ENCODE measurements around the gene SRRT.
"Not testable (repeated sequence)": the region's sequence is repeated elsewhere in the genome, so short reads cannot be mapped to it uniquely, and the experiment has no call there.

The SRRT gene

DNA sequence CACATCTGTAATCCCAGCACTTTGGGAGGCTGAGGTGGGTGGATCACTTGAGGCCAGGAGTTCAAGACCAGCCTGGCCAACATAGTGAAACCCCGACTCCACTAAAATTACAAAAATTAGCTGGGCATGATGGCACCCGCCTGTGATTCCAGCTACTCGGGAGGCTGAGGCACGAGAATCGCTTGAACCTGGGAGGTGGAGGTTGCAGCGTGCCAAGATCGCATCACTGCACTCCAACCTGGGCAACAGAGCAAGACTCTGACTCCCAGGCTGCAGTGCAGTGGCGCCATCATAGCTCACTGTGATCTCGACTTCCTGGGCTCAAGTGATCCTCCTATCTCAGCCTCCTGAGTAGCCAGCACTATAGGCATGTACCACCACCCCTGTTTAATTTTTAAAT is 20.0 kb upstream of the SRRT start:
- not testable (repeated sequence) for DNase-seq (ENCODE audit: low read depth in 1 of 2, low spot score in 1 of 2)

DNA sequence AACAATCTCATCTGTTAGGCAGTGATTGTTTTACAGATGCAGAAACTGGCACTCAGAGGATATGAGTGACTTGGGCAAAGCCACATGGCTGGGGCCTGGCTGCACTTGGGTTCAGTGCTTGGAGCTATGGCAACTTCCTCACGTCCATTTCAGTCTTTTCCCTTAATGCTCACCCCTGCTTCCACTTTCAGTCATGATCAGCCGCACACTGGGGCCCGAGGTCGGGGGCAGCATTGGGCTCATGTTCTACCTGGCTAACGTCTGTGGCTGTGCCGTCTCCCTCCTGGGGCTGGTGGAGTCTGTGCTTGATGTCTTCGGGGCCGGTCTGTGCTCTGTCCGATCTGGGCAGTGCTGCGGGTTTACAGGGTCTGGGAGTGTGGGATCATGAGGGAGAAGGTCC is 19.4 kb upstream of the SRRT start:
- DNase-seq (ENCODE audit: low read depth in 1 of 2, low spot score in 1 of 2), result no peak

DNA sequence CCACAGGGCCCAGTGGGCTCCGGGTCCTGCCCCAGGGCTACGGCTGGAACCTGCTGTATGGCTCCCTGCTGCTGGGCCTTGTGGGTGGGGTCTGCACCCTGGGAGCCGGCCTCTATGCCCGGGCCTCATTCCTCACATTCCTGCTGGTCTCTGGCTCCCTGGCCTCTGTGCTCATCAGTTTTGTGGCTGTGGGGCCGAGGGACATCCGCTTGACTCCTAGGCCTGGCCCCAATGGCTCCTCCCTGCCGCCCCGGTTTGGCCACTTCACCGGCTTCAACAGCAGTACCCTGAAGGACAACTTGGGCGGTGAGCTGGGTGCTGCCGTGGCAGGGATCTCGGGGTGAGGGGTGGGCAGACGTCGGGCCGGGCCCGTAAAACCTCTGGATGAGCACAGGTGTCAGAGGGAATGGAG is 18.0 kb upstream of the SRRT start:
- no peak for DNase-seq (ENCODE audit: low read depth in 1 of 2, low spot score in 1 of 2)

DNA sequence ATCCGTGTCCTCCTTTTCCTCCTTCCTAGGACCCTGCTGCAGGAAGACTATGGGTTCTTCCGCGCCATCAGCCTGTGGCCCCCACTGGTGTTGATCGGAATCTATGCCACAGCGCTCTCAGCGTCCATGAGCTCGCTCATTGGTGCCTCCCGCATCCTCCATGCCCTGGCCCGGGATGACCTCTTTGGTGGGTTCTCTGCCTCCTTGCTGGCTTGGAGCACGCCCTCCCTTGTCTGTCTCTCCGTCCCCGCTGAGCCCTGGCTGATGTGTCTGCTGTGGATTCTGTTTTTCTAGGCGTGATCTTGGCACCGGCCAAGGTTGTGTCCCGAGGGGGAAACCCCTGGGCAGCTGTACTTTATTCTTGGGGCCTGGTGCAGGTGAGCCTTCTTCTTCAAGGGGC is 15.0 kb upstream of the SRRT start:
- DNase-seq (ENCODE audit: low read depth in 1 of 2, low spot score in 1 of 2), result no peak

DNA sequence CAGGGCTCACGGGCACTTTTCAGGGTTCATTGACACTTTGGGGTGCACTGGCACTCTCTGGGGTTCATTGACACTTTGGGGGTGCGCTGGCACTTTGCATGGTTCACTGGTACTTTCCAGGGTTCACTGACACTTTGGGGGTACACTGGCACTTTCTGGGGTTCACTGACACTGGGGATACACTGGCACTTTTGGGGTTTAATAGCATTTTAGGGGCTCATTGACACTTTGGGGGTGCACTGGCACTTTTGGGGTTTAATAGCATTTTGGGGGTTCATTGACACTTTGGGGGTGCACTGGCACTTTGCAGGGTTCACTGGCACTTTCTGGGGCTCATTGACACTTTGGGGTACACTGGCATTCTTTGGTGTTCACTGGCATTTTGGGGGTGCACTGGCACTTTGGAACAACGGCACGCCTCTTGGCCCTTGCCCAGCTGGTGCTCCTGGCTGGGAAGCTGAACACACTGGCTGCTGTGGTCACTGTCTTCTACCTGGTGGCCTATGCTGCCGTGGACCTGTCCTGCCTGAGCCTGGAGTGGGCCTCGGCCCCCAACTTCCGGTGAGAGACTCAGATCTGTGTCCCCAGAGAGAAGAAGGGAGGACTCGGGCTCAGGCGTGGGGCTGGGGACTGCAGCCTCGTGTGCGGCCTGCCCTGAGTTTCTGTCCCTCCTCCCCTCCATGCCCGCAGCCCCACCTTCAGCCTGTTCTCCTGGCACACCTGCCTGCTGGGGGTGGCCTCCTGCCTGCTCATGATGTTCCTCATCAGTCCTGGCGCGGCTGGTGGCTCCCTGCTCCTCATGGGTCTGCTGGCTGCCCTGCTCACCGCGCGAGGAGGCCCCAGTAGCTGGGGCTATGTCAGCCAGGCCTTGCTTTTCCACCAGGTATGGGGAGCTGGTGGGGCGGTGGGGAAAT is 13.9 kb upstream of the SRRT start:
- no peak for DNase-seq (ENCODE audit: low read depth in 1 of 2, low spot score in 1 of 2)

DNA sequence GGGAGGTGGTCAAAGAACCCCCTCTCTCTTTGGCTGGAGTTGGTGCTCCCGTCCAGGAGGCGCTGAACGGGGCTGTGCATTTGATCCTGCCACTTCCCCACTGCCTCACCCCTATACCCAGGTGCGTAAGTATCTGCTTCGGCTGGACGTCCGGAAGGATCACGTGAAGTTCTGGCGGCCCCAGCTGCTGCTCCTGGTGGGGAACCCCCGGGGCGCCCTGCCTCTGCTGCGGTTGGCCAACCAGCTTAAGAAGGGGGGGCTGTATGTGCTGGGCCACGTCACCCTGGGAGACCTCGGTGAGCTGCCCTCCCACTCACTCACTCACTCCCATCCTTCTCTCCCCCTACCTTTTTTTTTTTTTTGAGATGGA is 13.3 kb upstream of the SRRT start:
- DNase-seq (ENCODE audit: low read depth in 1 of 2, low spot score in 1 of 2), result no peak

DNA sequence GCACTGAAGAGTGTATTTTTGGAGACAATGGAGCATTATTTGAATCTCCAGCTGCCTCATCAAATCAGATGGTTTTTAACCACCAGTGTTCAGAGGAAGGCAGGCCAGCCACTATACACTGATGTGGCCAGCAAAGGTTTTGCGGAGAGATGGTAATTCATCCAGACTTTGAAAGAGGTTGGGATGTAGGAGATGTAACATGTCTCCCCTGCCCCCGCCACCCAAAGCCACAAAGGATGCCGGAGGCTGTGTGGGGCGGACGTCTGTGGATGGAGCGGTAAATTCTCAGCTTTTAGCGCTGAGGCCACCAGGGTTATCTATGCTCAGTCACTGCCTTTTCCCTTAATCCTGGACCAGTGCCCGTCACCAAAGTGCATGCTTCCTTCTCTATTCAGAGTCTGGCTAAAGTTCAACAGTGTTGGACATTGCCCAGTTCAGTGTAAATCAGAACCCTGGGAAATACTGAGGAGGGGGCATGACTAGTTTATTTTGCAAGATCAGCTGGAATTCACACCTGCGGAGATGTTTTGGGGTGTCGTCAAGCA is 11.4 kb upstream of the SRRT start:
- no peak for DNase-seq (ENCODE audit: low read depth in 1 of 2, low spot score in 1 of 2)

DNA sequence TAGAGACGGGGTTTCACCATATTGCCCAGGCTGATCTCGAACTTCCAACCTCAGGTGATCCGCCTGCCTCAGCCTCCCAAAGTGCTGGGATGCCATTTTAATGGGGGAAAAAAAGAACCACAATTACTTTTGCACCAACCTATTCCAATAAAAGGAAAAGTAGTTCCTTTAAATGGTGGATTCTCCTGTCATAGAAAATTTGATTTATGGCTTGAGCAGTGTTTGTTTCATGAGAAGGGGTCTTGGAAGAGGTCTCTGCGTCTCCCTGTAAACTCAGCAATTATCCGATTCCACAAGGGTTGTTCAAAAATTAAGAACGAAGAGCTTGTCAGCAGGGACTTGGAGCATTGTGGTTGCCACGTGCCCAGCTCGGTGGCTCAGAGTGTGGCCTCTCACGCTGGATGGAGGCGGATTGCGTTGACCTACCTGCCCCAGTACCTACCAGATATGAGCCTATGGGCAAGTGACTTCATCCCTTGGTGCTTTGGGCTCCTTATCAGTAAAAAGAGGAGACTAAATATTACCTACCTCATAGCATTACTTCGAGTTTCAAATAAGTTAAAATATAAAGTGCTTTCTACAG is 10.5 kb upstream of the SRRT start:
- DNase-seq (ENCODE audit: low read depth in 1 of 2, low spot score in 1 of 2), result no peak

DNA sequence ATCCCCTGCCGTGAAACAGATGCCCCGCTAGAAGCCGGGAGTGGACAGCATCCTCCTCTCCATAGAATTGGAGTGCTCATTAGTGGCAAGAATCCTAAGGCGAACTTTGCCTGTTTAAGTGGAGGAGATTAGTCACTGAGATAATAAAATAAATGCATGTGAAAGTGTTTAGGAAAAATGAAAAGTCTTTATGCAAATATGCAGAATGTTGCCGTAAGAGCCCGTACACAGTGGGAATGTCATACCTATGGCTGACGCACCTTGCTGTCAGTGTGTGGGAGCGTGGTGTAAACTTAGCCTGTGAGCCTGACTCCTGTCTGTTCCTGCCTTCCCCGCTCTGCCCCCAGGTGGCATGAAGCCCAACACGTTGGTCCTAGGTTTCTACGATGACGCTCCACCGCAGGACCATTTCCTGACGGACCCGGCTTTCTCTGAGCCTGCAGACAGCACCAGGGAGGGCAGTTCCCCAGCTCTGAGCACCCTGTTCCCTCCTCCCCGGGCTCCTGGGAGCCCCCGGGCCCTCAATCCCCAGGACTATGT is 9.5 kb upstream of the SRRT start:
- DNase-seq (ENCODE audit: low read depth in 1 of 2, low spot score in 1 of 2), result no peak

DNA sequence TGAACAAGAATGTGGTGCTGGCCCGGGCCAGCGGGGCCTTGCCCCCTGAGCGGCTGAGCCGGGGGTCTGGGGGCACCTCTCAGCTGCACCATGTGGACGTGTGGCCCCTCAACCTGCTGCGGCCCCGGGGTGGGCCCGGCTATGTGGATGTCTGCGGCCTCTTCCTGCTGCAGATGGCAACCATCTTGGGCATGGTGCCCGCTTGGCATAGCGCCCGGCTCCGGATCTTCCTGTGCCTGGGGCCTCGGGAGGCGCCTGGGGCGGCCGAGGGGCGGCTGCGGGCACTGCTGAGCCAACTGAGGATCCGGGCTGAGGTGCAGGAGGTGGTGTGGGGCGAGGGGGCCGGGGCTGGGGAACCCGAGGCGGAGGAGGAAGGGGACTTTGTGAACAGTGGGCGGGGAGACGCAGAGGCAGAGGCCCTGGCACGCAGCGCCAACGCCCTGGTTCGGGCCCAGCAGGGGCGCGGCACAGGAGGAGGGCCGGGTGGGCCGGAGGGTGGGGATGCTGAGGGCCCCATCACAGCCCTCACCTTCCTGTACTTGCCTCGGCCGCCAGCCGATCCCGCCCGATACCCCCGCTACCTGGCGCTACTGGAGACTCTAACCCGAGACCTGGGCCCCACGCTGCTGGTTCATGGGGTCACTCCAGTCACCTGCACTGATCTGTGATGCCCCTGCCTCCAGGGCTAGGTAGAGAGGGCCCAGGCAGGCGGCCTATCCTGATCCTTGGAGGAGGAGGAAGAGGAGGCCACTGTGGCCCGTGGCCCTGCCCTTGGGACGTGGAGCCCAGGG is 8.8 kb upstream of the SRRT start:
- no peak for DNase-seq (ENCODE audit: low read depth in 1 of 2, low spot score in 1 of 2)

DNA sequence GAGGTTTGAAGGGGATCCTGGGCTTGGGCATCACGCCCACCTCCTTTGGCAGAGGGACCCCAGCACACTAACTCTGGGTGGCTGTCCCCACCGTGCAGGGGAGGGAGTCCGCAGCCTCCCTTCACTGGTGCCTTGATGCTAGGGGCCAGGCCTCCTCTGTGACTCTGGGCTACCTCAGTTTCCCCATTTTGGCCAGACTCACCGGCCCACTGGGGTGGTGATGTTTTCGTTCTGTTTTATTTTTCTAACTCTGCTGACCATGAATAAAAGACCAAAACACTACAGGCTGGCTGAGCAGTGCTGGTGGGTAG is 8.2 kb upstream of the SRRT start:
- no peak for DNase-seq (ENCODE audit: low read depth in 1 of 2, low spot score in 1 of 2)

DNA sequence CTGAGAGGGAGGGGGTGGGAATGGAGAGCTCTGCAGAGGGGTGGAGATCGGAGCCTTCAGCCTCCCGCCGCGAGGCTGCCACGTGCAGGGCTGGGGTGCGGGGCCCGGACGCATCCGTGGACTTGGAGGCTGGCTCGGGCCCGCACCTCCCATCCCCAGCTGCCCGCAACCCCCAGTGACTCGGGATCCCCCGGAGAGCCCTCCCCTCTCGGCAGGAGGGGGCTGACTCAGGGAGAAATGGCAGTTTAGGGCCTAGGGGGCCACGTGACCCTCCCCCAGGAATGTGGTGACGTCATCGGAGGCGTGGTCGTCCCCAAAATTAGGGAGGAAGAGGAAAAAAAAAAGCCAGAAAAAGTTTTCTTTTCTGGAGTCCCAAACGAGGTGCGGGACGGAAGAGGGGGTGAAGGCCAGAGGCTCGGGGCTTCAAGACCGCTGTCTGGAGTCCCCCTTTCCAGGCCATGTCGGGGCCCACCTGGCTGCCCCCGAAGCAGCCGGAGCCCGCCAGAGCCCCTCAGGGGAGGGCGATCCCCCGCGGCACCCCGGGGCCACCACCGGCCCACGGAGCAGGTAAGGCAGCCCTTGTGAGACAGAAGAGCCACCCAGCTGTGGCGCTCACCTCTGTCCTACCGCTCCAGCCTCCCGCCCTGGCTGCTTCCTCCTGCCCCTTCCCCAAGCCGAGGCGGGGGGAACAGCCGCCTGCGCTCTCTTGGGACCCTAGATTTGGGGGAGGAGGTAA is 7.7 kb upstream of the SRRT start, which contains the start of gene TRIP6:
TRIP6 (plus strand) TSS at position 348 of the 736 bp plus-strand sequence; CDS start at position 459, 111 bp downstream.
- peak; percentile 44 to 68 for DNase-seq (ENCODE audit: low read depth in 1 of 2, low spot score in 1 of 2)

DNA sequence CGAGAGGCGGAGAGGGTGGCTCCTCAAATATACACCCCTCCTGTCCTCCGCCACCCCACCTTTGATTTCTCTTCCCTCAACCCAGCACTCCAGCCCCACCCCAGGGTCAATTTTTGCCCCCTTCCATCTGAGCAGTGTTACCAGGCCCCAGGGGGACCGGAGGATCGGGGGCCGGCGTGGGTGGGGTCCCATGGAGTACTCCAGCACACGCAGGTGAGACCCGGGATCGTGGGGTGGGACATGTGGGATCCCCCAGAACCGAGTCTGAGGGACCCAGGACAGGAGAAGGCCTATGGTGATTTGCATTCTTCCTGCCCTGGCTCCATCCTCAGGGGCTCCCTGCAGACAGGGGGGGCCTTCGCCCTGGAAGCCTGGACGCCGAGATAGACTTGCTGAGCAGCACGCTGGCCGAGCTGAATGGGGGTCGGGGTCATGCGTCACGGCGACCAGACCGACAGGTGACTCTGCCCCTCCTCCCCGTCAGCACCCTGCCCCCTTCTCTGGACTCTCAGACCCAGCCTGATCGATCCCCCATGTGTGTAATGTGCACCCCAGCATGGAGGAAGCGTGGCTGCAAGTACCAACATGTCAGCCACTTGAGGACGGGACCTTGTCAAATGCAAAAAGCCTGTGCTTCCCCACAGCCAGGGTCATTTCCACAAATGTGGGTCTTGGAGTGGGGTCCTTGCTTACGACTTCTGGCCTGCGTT is 7.0 kb upstream of the SRRT start:
- no peak for DNase-seq (ENCODE audit: low read depth in 1 of 2, low spot score in 1 of 2)

DNA sequence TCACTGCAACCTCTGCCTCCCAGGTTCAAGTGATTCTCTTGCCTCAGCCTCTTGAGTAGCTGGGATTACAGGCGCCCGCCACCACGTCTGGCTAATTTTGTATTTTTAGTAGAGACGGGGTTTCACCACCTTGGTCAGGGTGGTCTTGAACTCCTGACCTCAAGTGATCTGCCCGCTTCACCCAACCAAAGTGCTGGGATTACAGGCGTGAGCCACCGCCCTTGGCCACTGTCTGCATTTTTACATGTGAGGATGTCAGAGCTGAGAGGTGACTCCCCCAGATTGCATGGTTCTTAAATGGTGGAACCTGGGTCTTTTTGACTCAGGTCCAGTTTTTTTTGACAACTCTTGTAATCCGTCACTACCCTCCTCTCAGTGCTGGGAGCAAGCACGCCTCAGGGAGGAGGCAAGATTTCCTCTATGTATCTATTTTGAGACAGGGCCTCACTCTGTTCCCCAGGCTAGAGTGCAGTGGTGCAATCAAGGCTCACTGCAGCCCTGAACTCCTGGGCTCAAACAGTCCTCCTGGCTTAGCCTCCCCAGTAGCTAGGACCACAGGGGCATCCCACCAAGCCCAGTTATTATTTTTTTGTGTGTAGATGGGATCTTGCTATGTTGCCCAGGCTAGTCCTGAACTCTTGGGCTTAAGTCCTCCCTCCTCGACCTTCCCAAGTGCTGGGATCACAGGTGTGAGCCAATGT is 1.2 kb upstream of the SRRT start:
- DNase-seq (ENCODE audit: low read depth in 1 of 2, low spot score in 1 of 2), result no peak

DNA sequence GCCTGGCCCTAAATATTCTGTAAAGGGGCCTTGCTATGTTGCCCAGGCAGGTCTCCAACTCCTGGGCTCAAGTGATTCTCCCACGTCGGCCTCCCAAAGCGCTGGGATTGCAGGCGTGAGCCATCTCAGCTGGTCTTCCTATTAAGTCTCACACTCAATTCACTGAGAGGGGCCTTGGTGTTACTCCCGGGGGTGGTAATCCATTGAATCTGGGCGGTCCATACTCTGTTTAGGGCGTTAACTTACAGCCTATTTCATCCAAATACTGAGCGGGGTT is 665 bp upstream of the SRRT start:
- DNase-seq (ENCODE audit: low read depth in 1 of 2, low spot score in 1 of 2), result no peak

DNA sequence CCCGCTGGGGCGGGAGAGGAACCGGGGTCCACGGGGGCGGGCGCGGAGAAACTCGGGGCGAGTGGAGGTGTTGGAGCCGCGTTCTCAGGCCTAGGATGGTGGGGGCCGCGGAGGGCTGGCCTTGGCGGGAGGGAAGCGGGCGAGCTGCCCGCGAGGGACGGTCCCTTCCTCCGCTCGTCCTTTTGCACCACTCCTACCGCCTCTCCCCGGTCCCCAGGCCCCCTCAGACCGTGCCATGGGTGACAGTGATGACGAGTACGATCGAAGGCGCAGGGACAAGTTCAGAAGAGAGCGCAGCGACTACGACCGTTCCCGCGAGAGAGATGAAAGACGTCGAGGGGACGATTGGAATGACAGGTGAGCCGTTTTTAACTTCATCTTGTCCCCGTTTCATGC is 451 bp downstream of the SRRT start:
- DNase-seq (ENCODE audit: low read depth in 1 of 2, low spot score in 1 of 2), result no peak

DNA sequence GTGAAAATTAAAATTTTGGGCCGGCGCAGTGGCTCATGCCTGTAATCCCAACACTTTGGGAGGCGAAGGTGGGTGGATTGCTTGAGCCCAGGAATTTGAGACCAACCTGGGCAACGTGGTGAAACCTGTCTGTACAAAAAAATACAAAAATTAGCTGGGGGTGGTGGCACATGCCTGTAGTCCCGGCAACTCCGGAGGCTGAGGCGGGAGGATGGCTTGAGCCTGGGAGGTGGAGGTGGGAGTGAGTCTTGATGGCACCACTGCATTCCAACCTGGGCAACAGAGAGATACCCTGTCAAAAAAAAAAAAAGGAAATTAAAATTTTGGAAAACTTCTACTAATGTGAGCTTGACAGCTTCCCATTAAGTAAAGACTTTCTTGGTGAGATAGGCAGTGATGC is 3.1 kb downstream of the SRRT start:
- DNase-seq (ENCODE audit: low read depth in 1 of 2, low spot score in 1 of 2), result no peak

DNA sequence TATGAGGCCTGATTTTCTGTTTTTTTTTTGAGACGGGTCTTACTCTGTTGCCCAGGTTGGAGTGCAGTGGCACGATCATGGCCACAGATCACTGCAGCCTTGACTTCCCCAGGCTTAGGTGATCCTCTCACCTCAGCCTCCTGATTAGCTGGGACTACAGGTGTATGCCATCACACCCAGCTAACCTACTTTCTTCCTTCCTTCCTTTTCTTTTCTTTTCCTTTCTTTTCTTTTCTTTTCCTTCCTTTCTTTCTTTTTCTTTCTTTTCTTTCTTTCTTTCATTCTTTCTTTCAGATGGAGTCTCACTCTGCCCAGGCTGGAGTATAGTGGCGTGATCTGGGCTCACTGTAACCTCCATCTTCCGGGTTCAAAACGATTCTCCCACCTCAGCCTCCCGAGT is 3.8 kb downstream of the SRRT start:
- no peak for DNase-seq (ENCODE audit: low read depth in 1 of 2, low spot score in 1 of 2)

DNA sequence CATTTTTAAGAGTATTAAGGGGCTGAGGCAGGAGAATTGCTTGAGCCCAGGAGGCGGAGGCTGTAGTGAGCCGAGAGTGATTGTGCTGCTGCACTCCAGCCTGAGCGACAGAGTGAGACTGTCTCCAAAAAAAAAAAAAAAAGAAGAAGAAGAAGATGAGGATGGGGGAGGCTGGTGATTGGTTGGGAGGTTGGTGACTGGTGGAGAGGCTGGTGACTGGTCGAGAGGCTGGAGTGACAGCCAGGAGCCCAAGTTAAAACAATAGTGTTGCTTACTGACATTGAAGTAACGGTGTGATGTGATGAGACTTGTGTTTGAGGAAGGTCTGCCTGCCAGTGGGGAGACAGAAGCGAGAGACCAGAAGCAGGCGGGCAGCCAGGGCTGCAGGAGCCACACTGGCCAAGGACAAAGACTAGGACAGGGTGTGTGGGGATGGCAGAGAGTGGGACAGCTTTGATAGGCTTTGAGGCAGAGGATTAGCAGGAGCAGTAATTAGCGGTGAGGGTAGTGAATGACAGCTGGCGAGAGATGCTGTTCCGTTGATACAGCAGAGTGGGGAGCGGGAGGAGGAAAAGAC is 4.9 kb downstream of the SRRT start:
- no peak for DNase-seq (ENCODE audit: low read depth in 1 of 2, low spot score in 1 of 2)

DNA sequence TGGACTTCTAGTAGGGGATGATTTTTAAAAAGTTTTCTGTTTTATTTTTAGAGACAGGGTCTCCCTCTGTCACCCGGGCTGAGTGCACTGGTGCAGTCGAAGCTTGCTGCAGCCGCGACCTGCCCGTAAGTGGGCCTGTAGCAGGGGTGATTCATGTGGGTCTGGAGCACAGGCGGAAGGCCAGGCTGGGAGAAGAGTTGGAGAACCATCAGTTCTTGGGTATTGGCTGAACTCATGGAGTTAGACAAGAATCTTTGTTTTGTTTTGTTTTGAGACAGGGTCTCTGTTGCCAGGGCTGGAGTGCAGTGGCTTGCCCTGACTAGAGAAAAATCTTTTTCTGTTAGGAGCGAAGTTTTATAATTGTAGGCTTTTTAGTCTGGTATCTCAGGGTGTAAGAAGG is 5.7 kb downstream of the SRRT start:
- DNase-seq (ENCODE audit: low read depth in 1 of 2, low spot score in 1 of 2), result no peak

All from activated CD4-positive, alpha-beta T cell treated with anti-CD3 and anti-CD28 coated beads, Interleukin-2, amount 50 U/mL, for 24 hours (primary cell).